H1 (cell line): ENCODE data around the gene TOR1A. TPM values are rescaled to one million over a fixed set of nuclear protein-coding genes. Genes with fewer than 3 reads are reported as not detected.

ENCODE experiments used
- HDAC2 ChIP-seq, 2 experiments: fragments of 300-600 bp in 1 of 2; sonication (generic) in 1 of 2; IDR thresholded peaks; 2 replicates each; pipeline ENCODE4 v1.6.1; 2011 to 2012; ENCODE audit warnings: low read depth in 2 of 2, low read length in 2 of 2, mild to moderate bottlenecking in 2 of 2, moderate library complexity in 2 of 2, borderline replicate concordance in 1 of 2, inconsistent platforms in 1 of 2
- SAP30 ChIP-seq: fragments of 300-600 bp; sonication (generic); IDR thresholded peaks from 2 replicates; pipeline ENCODE4 v1.7.1; 2012; ENCODE audit warnings: low read length, moderate library complexity, mild to moderate bottlenecking, inconsistent platforms; ENCODE audit not compliant: insufficient read depth, insufficient replicate concordance
- SUZ12 ChIP-seq: fragments of 200-600 bp; sonication (generic); IDR thresholded peaks from 2 replicates; pipeline ENCODE4 v1.6.1; 2012; ENCODE audit warnings: mild to moderate bottlenecking, inconsistent platforms, low read length, moderate library complexity, mixed read lengths
- TEAD4 ChIP-seq: IDR thresholded peaks from 2 replicates; pipeline ENCODE4 v1.6.1; 2012; ENCODE audit warnings: low read depth, low read length, inconsistent platforms, mixed read lengths
- polyA plus RNA-seq, 7 experiments: library from polyadenylated mRNA; depleted of rRNA in 3 of 7; stranded (reverse) in 5 of 7; unstranded in 2 of 7; fragments of >200 nt in 5 of 7; fragments of 200-250 nt in 2 of 7; gene quantifications; 1 replicate in 5 of 7; 2 replicates in 1 of 7; 4 replicates in 1 of 7; pipeline versions ENCODE4 v1.2.1 to v1.2.3, GENCODE V29; 2011 to 2013; ENCODE audit warnings: missing spikeins in 2 of 7, mixed read lengths in 2 of 7
- total RNA-seq: library from RNA; stranded (reverse); fragmentation: NEBNext Ultra II Directional; extraction: Animal tissue kit (Norgen Biotek cat#: 25700); gene quantifications from 2 replicates; pipeline ENCODE4 v1.2.1, GENCODE V29; 2021

Gene TOR1A
- total and polyA plus RNA-seq, 2 of the 8 experiments (the other 6 are each of a cell fraction or from before 2014, with no cell fraction given): 37.6 to 46.7 TPM

DNA sequence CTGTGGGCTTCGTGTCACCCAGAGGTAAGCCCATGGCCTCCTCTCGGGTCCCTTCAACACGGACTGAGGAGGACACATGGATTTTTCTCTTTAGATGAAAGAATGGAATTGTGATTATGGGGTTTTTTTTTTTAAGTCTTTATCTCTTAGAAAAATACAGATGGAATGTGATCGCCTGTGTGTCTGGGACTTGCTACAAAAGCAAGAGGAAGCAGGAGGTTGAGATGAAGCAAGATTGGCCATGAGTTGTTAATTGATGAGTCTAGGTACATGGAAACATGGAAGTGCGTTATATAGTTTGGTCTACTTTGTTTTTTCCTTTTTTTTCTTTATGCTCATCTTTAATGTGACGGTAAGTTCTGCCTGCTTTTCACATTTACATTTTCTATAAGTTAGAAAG is 26.0 kb upstream of the TOR1A start (continued):
- TF ChIP-seq HDAC2 (IDR thresholded peaks at IDR 0.05; ENCODE audit: borderline replicate concordance in 1 of 2, low read depth in 2 of 2, low read length in 2 of 2): no peak
- TF ChIP-seq SUZ12: no peak
- no peak for TF ChIP-seq TEAD4
- TF ChIP-seq SAP30: no peak
